ENCODE measurements around the gene ENOX2. TPM values are rescaled to one million over a fixed set of nuclear protein-coding genes. Genes with fewer than 3 reads are reported as not detected.
A peak's percentile ranks its signal among the peaks of the same experiment; 100 is the strongest.

Gene ENOX2
- total and polyA plus RNA-seq, 9 donors, result 6.5 to 20.8 (median 16.3) TPM

DNA sequence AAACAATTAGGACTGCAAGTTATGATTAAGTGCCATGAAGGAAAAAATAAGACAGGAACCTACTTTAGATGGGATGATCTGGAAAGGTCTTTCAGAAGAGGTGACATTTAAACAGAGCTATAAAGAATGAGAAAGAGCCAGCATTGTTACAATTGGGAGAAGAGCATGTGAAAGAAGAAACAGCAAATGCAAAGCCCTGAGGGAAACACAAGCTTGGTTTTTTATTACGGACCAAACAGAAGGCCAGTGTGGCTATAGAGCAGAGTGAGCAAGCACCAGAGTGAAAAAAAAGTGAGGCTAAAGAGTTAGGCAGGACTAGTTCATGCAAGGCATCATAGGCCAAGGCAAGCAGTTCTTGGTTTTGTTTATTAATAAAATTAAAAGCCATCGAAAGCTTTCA, 325.6 kb downstream of the ENOX2 start:
- Histone ChIP-seq H3K4me3 (ENCODE audit: low read length) (no peak overlapping the region), H3K27me3 (ENCODE audit: control insufficient read depth, insufficient read depth, low read length) (peaks cover under 1% of the 10 kb centered on the region), H3K36me3 (ENCODE audit: control insufficient read depth, insufficient read depth, low read length) (no peaks in the 10 kb centered on the region), H3K27ac (ENCODE audit: low read length) (no peak overlapping the region), H3K9me3 (replicated peaks; ENCODE audit: control insufficient read depth, low read depth, low read length) (no peaks in the 10 kb centered on the region), H3K4me1 (ENCODE audit: control insufficient read depth, insufficient read depth, low read length) (no peaks in the 10 kb centered on the region)
- WGBS (ENCODE audit: insufficient coverage), result 75% methylated on average over 1 of the region's 2 CpGs
- DNase-seq, result no peak

DNA sequence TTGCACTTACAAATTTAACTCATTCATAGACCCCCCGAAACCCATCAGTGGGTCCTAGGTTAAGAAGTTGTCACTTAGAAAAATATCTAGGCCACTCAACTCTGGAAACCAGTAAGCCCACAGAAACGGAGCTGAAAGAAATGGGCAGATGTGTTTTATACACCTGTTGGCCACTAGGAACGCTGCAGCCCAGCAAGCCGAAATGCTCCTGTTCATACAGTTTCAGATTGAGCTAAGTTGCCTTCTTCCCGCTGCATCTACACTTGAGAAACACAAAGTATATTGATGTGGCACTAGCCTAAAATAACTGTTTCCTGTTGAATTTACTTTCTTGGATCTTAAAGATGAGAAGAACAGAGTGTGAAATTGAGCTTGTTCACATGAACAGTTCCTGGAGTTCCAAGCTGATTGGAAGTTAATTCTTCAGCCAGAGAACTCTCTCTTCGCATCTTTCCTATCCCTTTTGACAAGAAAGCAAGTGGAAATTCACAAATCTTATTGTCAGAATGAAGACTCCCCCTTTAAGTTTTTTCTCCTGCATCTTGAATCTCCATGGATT, 327.1 kb downstream of the ENOX2 start:
- Histone ChIP-seq H3K4me1 (ENCODE audit: control insufficient read depth, insufficient read depth, low read length) (no peaks in the 10 kb centered on the region), H3K36me3 (ENCODE audit: control insufficient read depth, insufficient read depth, low read length) (no peaks in the 10 kb centered on the region), H3K4me3 (ENCODE audit: low read length) (no peak overlapping the region), H3K9me3 (replicated peaks; ENCODE audit: control insufficient read depth, low read depth, low read length) (no peaks in the 10 kb centered on the region), H3K27ac (ENCODE audit: low read length) (no peak overlapping the region), H3K27me3 (ENCODE audit: control insufficient read depth, insufficient read depth, low read length) (no peaks in the 10 kb centered on the region)
- WGBS (ENCODE audit: insufficient coverage), result no CpG with 5 or more reads among the region's 6 CpGs
- peak; percentile 36 for DNase-seq

Other genes starting within 250 kb of the ENOX2 start
- 288 TPM for gene ARHGAP36, start 155.1 kb upstream of the ENOX2 start, total RNA-seq
- 100 to 1,000 TPM; 197 to 421 (median 375) TPM for gene ARHGAP36, start 155.1 kb upstream of the ENOX2 start, polyA plus RNA-seq (ENCODE audit: insufficient read depth in 1 of 8, insufficient read length in 8 of 8, low replicate concordance in 1 of 8)

Measured in muscle of leg (tissue), 11 donors.